SK-N-SH treated with all-trans-retinoic acid at 6 μM for 48 hours (cell line): Measurements from ENCODE around the gene NSMF.

Experiments used
- ATAC-seq: fragments of 200-7000 bp; cut with Tn5 transposase; 3 replicates; pipeline ENCODE4 v1.9.1; 2020; ENCODE audit warnings: mild to moderate bottlenecking, moderate library complexity
- ARNTL ChIP-seq: fragments of 450-650 bp; formaldehyde crosslinking; IDR thresholded peaks from 2 replicates; pipeline ENCODE4 v1.5.0; 2020; ENCODE audit warnings: low read depth, mild to moderate bottlenecking, moderate library complexity, borderline replicate concordance
- BACH2 ChIP-seq: fragments of 250-450 bp; sonication (Bioruptor Pico); IDR thresholded peaks from 2 replicates; pipeline ENCODE4 v1.9.0; 2021; ENCODE audit warnings: mild to moderate bottlenecking, borderline replicate concordance
- CSDC2 ChIP-seq: fragments of 250-450 bp; sonication (Bioruptor Pico); IDR thresholded peaks from 2 replicates; pipeline ENCODE4 v1.5.0; 2020; ENCODE audit warnings: mild to moderate bottlenecking, moderate library complexity
- CSRNP3 ChIP-seq: fragments of 250-450 bp; sonication (Bioruptor Pico); IDR thresholded peaks from 2 replicates; pipeline ENCODE4 v1.5.1; 2021; ENCODE audit warnings: mild to moderate bottlenecking, moderate library complexity
- ESRRG ChIP-seq: fragments of 250-450 bp; sonication (Bioruptor Pico); IDR thresholded peaks from 2 replicates; pipeline ENCODE4 v1.6.1; 2021; ENCODE audit warnings: mild to moderate bottlenecking
- GLIS3 ChIP-seq: fragments of 250-450 bp; sonication (Bioruptor Pico); IDR thresholded peaks from 2 replicates; pipeline ENCODE4 v1.5.0; 2020; ENCODE audit warnings: mild to moderate bottlenecking, moderate library complexity
- ISL1 ChIP-seq: fragments of 250-450 bp; sonication (Bioruptor Pico); IDR thresholded peaks from 2 replicates; pipeline ENCODE4 v2.1.2; 2022; ENCODE audit warnings: mild to moderate bottlenecking, moderate library complexity
- OSR1 ChIP-seq: fragments of 250-450 bp; sonication (Bioruptor Pico); IDR thresholded peaks from 2 replicates; pipeline ENCODE4 v1.8.0; 2022; ENCODE audit warnings: moderate library complexity, mild to moderate bottlenecking, inconsistent platforms
- PATZ1 ChIP-seq: fragments of 250-450 bp; sonication (Bioruptor Pico); IDR thresholded peaks from 2 replicates; pipeline ENCODE4 v1.8.0; 2020; ENCODE audit warnings: mild to moderate bottlenecking, moderate library complexity, borderline replicate concordance
- POU6F1 ChIP-seq: fragments of 250-450 bp; sonication (Bioruptor Pico); IDR thresholded peaks from 2 replicates; pipeline ENCODE4 v1.8.0; 2021; ENCODE audit warnings: low read depth, mild to moderate bottlenecking, moderate library complexity, borderline replicate concordance
- PPARA ChIP-seq: fragments of 250-450 bp; sonication (Bioruptor Pico); IDR thresholded peaks from 2 replicates; pipeline ENCODE4 v1.5.0; 2020; ENCODE audit warnings: mild to moderate bottlenecking, borderline replicate concordance
- SNAI2 ChIP-seq: fragments of 250-450 bp; sonication (Bioruptor Pico); IDR thresholded peaks from 2 replicates; pipeline ENCODE4 v1.5.0; 2020; ENCODE audit warnings: mild to moderate bottlenecking, moderate library complexity
- TOX ChIP-seq: fragments of 250-450 bp; sonication (Bioruptor Pico); IDR thresholded peaks from 2 replicates; pipeline ENCODE4 v1.8.0; 2021; ENCODE audit warnings: mild to moderate bottlenecking, moderate library complexity, borderline replicate concordance
- ZC3H10 ChIP-seq: fragments of 250-450 bp; sonication (Bioruptor Pico); IDR thresholded peaks from 2 replicates; pipeline ENCODE4 v1.5.1; 2021; ENCODE audit warnings: mild to moderate bottlenecking, moderate library complexity
- ZFP3 ChIP-seq: fragments of 250-450 bp; sonication (Bioruptor Pico); IDR thresholded peaks from 2 replicates; pipeline ENCODE4 v1.5.0; 2020; ENCODE audit warnings: mild to moderate bottlenecking, moderate library complexity
- ZFP30 ChIP-seq: fragments of 450-650 bp; formaldehyde crosslinking; IDR thresholded peaks from 2 replicates; pipeline ENCODE4 v1.5.0; 2022; ENCODE audit warnings: mild to moderate bottlenecking, moderate library complexity
- ZNF70 ChIP-seq: fragments of 450-650 bp; formaldehyde crosslinking; IDR thresholded peaks from 2 replicates; pipeline ENCODE4 v1.5.0; 2020; ENCODE audit warnings: mild to moderate bottlenecking, moderate library complexity
- ZNF8 ChIP-seq: fragments of 450-650 bp; formaldehyde crosslinking; IDR thresholded peaks from 2 replicates; pipeline ENCODE4 v1.5.0; 2020; ENCODE audit warnings: mild to moderate bottlenecking, moderate library complexity
- TF ChIP-seq, protein P1 (sequence below): fragments of 250-450 bp; sonication (Bioruptor Pico); IDR thresholded peaks from 2 replicates; pipeline ENCODE4 v1.5.1; 2020; ENCODE audit warnings: low read depth, mild to moderate bottlenecking, moderate library complexity
- TF ChIP-seq, protein P2 (sequence below): fragments of 250-450 bp; sonication (Bioruptor Pico); IDR thresholded peaks from 2 replicates; pipeline ENCODE4 v1.5.0; 2020; ENCODE audit warnings: mild to moderate bottlenecking, moderate library complexity

Gene NSMF

GRCh38 chr9:137412431-137412830 is 46.7 kb downstream of the NSMF start:
- no peak for TF ChIP-seq ESRRG
- TF ChIP-seq, protein P1, sequence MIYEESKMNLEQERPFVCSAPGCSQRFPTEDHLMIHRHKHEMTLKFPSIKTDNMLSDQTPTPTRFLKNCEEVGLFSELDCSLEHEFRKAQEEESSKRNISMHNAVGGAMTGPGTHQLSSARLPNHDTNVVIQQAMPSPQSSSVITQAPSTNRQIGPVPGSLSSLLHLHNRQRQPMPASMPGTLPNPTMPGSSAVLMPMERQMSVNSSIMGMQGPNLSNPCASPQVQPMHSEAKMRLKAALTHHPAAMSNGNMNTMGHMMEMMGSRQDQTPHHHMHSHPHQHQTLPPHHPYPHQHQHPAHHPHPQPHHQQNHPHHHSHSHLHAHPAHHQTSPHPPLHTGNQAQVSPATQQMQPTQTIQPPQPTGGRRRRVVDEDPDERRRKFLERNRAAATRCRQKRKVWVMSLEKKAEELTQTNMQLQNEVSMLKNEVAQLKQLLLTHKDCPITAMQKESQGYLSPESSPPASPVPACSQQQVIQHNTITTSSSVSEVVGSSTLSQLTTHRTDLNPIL: no peak
- no peak for TF ChIP-seq ISL1 (CRISPR knock-in tag)
- TF ChIP-seq, protein P2, sequence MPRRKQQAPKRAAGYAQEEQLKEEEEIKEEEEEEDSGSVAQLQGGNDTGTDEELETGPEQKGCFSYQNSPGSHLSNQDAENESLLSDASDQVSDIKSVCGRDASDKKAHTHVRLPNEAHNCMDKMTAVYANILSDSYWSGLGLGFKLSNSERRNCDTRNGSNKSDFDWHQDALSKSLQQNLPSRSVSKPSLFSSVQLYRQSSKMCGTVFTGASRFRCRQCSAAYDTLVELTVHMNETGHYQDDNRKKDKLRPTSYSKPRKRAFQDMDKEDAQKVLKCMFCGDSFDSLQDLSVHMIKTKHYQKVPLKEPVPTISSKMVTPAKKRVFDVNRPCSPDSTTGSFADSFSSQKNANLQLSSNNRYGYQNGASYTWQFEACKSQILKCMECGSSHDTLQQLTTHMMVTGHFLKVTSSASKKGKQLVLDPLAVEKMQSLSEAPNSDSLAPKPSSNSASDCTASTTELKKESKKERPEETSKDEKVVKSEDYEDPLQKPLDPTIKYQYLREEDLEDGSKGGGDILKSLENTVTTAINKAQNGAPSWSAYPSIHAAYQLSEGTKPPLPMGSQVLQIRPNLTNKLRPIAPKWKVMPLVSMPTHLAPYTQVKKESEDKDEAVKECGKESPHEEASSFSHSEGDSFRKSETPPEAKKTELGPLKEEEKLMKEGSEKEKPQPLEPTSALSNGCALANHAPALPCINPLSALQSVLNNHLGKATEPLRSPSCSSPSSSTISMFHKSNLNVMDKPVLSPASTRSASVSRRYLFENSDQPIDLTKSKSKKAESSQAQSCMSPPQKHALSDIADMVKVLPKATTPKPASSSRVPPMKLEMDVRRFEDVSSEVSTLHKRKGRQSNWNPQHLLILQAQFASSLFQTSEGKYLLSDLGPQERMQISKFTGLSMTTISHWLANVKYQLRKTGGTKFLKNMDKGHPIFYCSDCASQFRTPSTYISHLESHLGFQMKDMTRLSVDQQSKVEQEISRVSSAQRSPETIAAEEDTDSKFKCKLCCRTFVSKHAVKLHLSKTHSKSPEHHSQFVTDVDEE (CRISPR knock-in tag): no peak
- no peak for TF ChIP-seq SNAI2 (CRISPR knock-in tag)
- TF ChIP-seq ZNF70 (CRISPR knock-in tag): no peak
- no peak for TF ChIP-seq CSRNP3
- no peak for TF ChIP-seq ZNF8 (CRISPR knock-in tag)
- no peak for TF ChIP-seq BACH2 (CRISPR knock-in tag)
- no peak for TF ChIP-seq POU6F1 (CRISPR knock-in tag)
- no peak for TF ChIP-seq ZC3H10 (CRISPR knock-in tag)
- no peak for TF ChIP-seq ARNTL (CRISPR knock-in tag)
- TF ChIP-seq PPARA (CRISPR knock-in tag): no peak
- no peak for TF ChIP-seq CSDC2 (CRISPR knock-in tag)
- TF ChIP-seq, all 23 proteins: peak for 0
- peak; percentile 28; the same call in 2 of the 3 replicates for ATAC-seq

GRCh38 chr9:137411645-137412380 is 47.3 kb downstream of the NSMF start:
- TF ChIP-seq POU6F1 (CRISPR knock-in tag): no peak
- TF ChIP-seq PATZ1 (CRISPR knock-in tag): peak; percentile 25; the same call in 1 of the 2 replicates
- ATAC-seq: peak; percentile 73

DNA sequence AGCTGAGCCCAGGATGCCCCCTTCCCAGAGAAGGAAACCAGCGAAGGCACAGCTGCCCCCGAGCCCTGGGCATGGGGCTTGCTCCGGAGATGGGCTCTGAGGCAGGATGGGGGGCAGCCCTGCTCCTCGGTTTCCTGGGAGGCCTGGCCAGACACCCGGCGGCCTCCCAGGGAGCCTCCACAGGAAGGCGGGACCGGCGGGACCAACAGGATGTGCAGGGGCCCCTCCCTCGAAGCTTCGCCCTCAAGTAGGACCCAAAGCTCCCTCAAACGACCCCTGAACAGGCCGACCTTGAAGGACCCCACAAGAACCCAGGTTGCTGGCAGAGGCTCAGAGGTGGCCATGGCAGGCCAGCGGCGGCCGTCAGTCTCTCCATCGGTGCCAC is 47.9 kb downstream of the NSMF start:
- no peak for ATAC-seq
- TF ChIP-seq PATZ1 (CRISPR knock-in tag) (no peak), ZFP3 (CRISPR knock-in tag) (no peak), OSR1 (no peak), ISL1 (CRISPR knock-in tag) (no peak), BACH2 (CRISPR knock-in tag) (no peak), POU6F1 (CRISPR knock-in tag) (no peak), GLIS3 (no peak), TOX (CRISPR knock-in tag) (no peak), ZFP30 (CRISPR knock-in tag) (no peak), CSDC2 (CRISPR knock-in tag) (no peak)
